A549 (cell line): ENCODE results near the gene AHCYL2.

Experiments used
- MYC ChIP-seq: IDR thresholded peaks from 2 replicates; pipeline ENCODE4 v1.6.1; 2012; ENCODE audit warnings: mild to moderate bottlenecking, inconsistent platforms, low read length, improper control_type of control experiment, borderline replicate concordance
- ZFP36 ChIP-seq: fragments of 450-650 bp; IDR thresholded peaks from 2 replicates; pipeline ENCODE4 v1.6.1; 2014; ENCODE audit warnings: borderline replicate concordance; ENCODE audit not compliant: partially characterized antibody

GRCh38 chr7:129453510-129454248 lies 228.8 kb downstream of the AHCYL2 start:
- TF ChIP-seq ZFP36 (no peak), MYC (no peak)
